HCT116 (cell line): Measurements from ENCODE around the gene GABRE.

ENCODE experiments used
- CTCF ChIP-seq, 3 experiments: fragments of 200-600 bp in 1 of 3; sonication (generic) in 1 of 3; IDR thresholded peaks in 2 of 3; conservative IDR thresholded peaks in 1 of 3; 2 replicates each; pipeline ENCODE4 v1.5.1; 2012 to 2017; ENCODE audit warnings: low read depth in 2 of 3, low read length in 2 of 3, antibody characterized with exemption in 1 of 3, borderline replicate concordance in 1 of 3, control low read depth in 1 of 3, mild to moderate bottlenecking in 1 of 3, mixed read lengths in 1 of 3, mixed run types in 1 of 3, moderate library complexity in 1 of 3; ENCODE audit not compliant: insufficient read depth in 1 of 3
- EZH2 ChIP-seq: fragments of 200-600 bp; sonication (generic); IDR thresholded peaks from 2 replicates; pipeline ENCODE4 v1.6.1; 2017; ENCODE audit warnings: antibody characterized with exemption, mixed run types
- POLR2A ChIP-seq: IDR thresholded peaks from 2 replicates; pipeline ENCODE4 v1.7.0; 2011; ENCODE audit warnings: borderline replicate concordance; ENCODE audit not compliant: insufficient read depth, insufficient read length; ENCODE audit errors: extremely low read depth
- SP1 ChIP-seq: IDR thresholded peaks from 2 replicates; pipeline ENCODE4 v1.6.1; 2012; ENCODE audit warnings: low read depth
- ZNF274 ChIP-seq: fragments of 200-500 bp; sonication (Bioruptor generic); IDR thresholded peaks from 2 replicates; pipeline ENCODE4 v1.6.1; 2014; ENCODE audit warnings: mild to moderate bottlenecking, low read depth, low read length, inconsistent platforms

DNA sequence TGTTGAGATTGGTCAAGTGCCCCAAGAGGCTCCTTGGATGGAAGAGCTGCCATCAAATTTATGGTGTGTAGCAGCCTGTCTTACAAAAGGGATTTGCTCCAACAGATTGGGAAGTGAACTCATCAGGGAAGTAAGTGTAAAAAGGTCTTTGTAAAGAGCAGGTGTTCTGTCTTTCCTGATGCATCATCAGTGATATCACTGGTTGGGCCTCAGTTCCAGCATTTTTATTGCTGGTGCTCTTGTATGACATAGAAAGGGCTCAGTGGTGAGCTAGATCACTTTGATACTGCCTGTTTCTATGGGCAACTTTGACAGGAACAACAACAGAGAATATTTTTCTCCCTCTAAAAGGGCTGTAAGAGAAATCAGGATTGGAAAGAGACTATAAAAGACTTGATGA, 8.7 kb upstream of the GABRE start:
- TF ChIP-seq CTCF (IDR thresholded peaks at IDR 0.05 in 2 of 3, conservative IDR thresholded peaks at IDR 0.05 in 1 of 3; ENCODE audit: borderline replicate concordance in 1 of 3, insufficient read depth in 1 of 3, low read depth in 2 of 3, low read length in 2 of 3) (no peak), SP1 (no peak), POLR2A (no peak), EZH2 (no peak), ZNF274 (no peak)
